Erythroblast (primary cell): ENCODE results near the gene ATF3.

Experiments
- GATA1 ChIP-seq: IDR thresholded peaks from 2 replicates; pipeline ENCODE4 v1.6.1; 2011; ENCODE audit warnings: low read depth, mild to moderate bottlenecking, control low read depth, low read length, moderate library complexity
- POLR2A ChIP-seq: IDR thresholded peaks from 2 replicates; pipeline ENCODE4 v1.6.1; 2011; ENCODE audit warnings: mild to moderate bottlenecking, low read length

- no peak for TF ChIP-seq POLR2A
- TF ChIP-seq GATA1, result no peak
Measured at GRCh38 chr1:212667223-212668139, 58.9 kb downstream of the ATF3 start.
